LNCaP clone FGC (cell line): Measurements from ENCODE around the gene ARL6.

Experiments
- DNase-seq: peaks from one replicate; pipeline ENCODE4 v3.0.0-alpha.2; 2011; ENCODE audit warnings: low read depth
- H3K4me3 ChIP-seq: 2 replicates; pipeline ENCODE4 v1.5.1; 2011; ENCODE audit warnings: mild to moderate bottlenecking, low read depth, low read length, control low read depth
- TF ChIP-seq, protein P1 (sequence below): IDR thresholded peaks from 2 replicates; pipeline ENCODE4 v1.5.1; 2012; ENCODE audit warnings: mild to moderate bottlenecking; ENCODE audit not compliant: control insufficient read depth, insufficient read depth; ENCODE audit errors: extremely low read depth

Gene ARL6

DNA sequence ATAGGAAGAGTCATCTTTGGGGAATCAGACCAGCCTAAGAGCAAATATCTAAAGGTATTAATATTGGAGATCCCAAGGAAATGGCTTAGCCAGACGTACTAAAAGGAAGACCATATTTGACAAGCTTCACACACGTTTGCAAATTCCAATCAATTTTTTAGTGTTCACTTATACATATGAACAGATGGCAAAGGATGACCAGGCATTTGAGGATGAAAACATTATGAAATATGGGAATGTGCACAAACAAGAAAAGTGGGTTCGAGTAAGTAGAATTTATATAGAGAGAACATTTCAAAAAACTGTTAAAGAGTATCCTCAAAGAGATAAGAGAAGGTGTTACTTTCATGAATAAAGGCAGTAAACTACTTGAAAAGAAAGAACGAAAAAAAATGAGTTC lies 31.4 kb downstream of the ARL6 start:
- TF ChIP-seq, protein P1, sequence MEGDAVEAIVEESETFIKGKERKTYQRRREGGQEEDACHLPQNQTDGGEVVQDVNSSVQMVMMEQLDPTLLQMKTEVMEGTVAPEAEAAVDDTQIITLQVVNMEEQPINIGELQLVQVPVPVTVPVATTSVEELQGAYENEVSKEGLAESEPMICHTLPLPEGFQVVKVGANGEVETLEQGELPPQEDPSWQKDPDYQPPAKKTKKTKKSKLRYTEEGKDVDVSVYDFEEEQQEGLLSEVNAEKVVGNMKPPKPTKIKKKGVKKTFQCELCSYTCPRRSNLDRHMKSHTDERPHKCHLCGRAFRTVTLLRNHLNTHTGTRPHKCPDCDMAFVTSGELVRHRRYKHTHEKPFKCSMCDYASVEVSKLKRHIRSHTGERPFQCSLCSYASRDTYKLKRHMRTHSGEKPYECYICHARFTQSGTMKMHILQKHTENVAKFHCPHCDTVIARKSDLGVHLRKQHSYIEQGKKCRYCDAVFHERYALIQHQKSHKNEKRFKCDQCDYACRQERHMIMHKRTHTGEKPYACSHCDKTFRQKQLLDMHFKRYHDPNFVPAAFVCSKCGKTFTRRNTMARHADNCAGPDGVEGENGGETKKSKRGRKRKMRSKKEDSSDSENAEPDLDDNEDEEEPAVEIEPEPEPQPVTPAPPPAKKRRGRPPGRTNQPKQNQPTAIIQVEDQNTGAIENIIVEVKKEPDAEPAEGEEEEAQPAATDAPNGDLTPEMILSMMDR: no peak
- no peak overlapping the region for H3K4me3 ChIP-seq
- DNase-seq: no peak

DNA sequence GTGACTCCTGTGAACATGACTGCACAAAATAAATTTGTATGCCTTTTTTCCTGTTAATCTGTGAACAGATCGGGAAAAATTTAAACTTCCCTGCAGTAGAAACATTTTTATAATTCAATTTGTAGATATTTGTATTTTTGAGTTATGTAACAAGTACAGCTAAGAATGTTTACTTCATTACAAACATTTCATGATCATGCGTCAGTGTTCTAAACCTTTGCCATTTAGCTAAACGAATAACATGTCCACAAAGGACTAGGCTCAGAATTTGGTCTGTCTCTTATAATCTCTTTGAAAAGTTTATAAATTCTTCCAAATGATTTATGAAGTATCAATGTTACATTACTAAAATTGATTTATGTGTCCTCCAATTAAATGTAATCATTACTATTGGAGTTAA lies 39.9 kb downstream of the ARL6 start:
- H3K4me3 ChIP-seq: no peak overlapping the region
- TF ChIP-seq, protein P1: no peak
- no peak for DNase-seq

DNA sequence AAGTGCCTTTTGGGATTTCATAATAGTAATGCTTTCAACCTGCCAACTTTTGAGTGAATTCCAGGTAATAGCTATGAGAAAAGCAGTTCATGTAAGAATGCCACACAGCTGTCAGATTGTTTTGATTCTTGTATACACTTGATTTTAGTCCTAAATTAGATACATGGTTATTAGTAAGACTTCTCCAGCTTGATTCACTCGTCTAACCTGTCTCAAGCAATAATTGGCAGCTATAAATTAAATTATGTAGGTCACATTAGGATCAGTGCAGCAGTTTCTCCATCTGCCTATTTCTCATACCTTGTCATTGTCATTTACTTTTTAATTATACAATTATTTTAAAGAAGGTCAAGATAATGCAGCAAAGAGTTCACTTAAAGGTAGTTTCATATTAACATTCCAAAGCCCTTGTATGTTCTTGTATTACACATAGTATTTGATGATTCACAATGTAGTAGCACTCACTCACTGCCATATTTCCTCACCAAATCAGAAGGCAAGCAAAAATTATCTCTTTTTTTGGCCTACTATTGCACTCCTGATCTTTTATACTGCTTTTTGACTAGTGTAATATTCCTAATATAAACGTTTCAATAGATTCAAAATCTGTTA lies 46.3 kb downstream of the ARL6 start:
- no peak for DNase-seq
- H3K4me3 ChIP-seq: no peak overlapping the region
- TF ChIP-seq, protein P1: no peak

DNA sequence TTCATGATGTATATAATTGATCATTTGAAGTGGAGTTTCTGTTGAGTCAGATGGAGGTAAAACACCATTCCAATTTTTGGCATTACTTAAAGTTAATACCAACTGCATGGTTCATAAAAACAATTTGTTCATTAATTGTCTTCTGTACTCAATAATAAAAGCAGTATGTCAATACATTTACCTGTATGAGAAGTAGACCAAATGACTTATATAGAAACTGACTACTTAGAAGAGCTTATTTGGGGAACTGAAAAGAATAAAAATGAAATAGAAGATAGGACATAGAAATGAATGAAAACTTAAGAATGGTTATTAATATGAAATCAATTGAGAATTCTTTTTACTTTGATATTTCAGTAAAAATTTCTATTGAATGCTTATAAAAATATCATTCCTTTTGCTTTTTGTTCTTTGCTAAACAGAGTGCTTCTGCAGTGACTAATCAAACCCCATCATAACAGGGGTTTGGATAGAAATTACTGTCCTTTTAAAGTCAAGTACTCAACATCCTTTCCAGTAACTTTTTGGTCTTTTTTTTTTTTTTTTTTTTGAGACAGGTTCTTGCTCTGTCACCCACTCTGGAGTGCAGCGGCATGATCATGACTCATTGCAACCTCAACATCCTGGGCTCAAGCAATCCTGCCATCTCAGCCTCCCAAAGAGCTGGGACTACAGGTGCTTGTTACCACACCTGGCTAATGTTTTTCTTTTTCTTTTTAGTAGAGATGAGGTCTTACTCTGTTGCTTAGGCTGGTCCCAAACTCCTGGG lies 50.8 kb downstream of the ARL6 start:
- TF ChIP-seq, protein P1: no peak
- H3K4me3 ChIP-seq: no peak overlapping the region
- no peak for DNase-seq

DNA sequence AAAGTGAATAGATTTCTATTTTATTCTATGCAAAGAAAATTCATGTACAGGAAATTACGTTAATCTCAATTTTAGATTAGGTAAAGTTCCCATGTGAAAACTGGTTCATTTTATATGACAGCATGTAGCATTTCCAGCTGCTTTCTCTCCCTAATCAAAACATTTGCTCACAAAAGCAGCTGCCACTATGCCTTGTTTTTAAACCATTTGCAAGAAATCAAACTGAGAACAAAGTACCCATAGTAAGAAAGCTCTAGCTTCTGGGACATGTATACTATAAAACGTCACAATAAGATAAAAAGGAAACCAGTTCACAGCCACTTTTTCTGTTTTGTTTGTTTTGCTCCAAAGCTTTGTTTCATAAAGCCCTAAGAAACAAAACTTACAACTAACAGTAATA lies 52.3 kb downstream of the ARL6 start:
- DNase-seq: no peak
- H3K4me3 ChIP-seq: no peak overlapping the region
- TF ChIP-seq, protein P1: no peak

DNA sequence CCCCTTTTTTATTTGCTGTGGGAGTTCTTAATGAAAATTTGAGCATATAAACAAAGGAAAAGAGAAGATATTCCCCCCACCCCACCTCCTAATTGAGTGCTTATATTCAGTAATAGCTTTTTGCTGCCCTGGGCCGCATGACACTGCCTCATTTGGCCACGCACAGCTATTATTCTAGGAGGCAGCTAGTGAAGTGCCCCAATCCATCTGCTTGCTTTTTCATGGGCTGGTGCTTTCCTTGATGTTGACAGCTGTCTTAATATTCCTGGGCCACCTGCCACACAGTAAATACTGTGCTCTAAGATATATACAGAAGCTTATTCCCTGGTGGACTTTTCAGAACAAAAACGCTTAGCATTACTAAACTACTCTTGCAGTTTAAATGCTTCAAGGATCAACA lies 53.4 kb downstream of the ARL6 start:
- TF ChIP-seq, protein P1: no peak
- H3K4me3 ChIP-seq: no peak overlapping the region
- DNase-seq: no peak

DNA sequence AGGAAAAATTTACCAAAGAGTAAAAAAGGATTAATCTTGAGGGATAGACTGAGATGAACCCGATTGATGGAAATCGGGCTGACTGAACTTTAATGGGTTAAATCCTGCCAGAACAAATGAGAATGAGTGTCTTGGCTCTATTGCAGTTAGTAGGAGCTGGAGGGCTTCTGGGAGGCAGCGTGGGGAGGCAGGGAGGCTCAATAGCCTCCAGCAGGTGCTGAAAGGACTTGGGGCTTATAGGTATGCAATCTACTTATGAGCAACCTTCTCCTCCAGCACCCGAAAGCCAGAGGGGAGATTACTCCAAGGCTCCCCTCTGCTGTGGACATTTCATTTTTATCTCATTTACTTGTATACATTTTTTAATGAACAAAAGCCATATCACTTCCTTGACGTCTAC lies 56.2 kb downstream of the ARL6 start:
- no peak overlapping the region; the same call in 1 of the 2 replicates for H3K4me3 ChIP-seq

More for the DNA sequence above, 56.2 kb downstream of the ARL6 start:
- TF ChIP-seq, protein P1: no peak
- no peak for DNase-seq
